ENCODE results near the gene MKKS.

- TF ChIP-seq ZBTB8A (IDR thresholded peaks at IDR 0.05; ENCODE audit: partially characterized antibody) (no peak), CTCF (IDR thresholded peaks at IDR 0.05 in 2 of 3, conservative IDR thresholded peaks at IDR 0.05 in 1 of 3; ENCODE audit: insufficient read depth in 2 of 3, low read depth in 1 of 3, low read length in 3 of 3) (no peak), ZNF696 (CRISPR knock-in tag; conservative IDR thresholded peaks at IDR 0.05) (no peak), RAD21 (CRISPR knock-in tag; conservative IDR thresholded peaks at IDR 0.05 in 1 of 2, IDR thresholded peaks at IDR 0.05 in 1 of 2) (no peak), NRF1 (conservative IDR thresholded peaks at IDR 0.05 in 1 of 2, IDR thresholded peaks at IDR 0.05 in 1 of 2) (no peak), CEBPB (tag; IDR thresholded peaks at IDR 0.05) (no peak), SIX5 (IDR thresholded peaks at IDR 0.05; ENCODE audit: borderline replicate concordance in 1 of 2, insufficient read depth in 1 of 2, low read depth in 1 of 2, low read length in 2 of 2) (no peak), TBP (optimal IDR thresholded peaks at IDR 0.05; ENCODE audit: low read depth, low read length) (no peak), CEBPZ (IDR thresholded peaks at IDR 0.05; ENCODE audit: borderline replicate concordance, low read depth, low read length) (no peak), PHF20 (IDR thresholded peaks at IDR 0.05; ENCODE audit: partially characterized antibody) (no peak), MYC (IDR thresholded peaks at IDR 0.05; ENCODE audit: low read depth, low read length) (no peak), MYC (CRISPR knock-in tag; IDR thresholded peaks at IDR 0.05; ENCODE audit: borderline replicate concordance, low read depth) (no peak), MAX (CRISPR knock-in tag; IDR thresholded peaks at IDR 0.05) (no peak)
Measured at GRCh38 chr20:10404959-10405530, 29.0 kb downstream of the MKKS start.
